ENCODE results near the gene ZNF184.
"Not testable (repeated sequence)": the region's sequence is repeated elsewhere in the genome, so short reads cannot be mapped to it uniquely, and the experiment has no call there.

The ZNF184 gene

DNA sequence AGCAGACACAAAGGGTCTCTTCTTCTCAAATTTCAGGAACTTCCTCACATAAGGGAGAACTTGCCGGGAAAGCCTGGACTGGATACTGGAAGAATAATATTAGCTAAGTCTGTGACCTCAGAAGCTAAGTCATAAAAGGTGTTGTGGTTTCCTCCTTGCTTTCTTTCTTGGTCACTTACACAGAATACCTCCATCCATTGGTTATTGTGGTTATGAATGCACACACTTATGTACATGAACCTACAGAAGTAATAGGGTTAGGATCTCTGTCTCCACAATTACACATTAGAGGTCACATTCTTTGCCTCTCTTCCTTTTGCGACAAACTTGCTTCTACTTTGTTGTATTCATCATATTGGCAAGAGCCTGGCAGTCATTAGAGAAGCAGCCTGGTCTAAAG, 43.9 kb downstream of the ZNF184 start:
- TF ChIP-seq JUND (IDR thresholded peaks at IDR 0.05; ENCODE audit: low read depth), result no peak
- no peak for DNase-seq (ENCODE audit: low read depth in 1 of 2, low spot score in 1 of 2)
- in situ Hi-C loops (cut with HindIII; ENCODE audit: low pct_unique_long_range_greater_than_20kb, low sequenced_read_pairs), result no loop called here

DNA sequence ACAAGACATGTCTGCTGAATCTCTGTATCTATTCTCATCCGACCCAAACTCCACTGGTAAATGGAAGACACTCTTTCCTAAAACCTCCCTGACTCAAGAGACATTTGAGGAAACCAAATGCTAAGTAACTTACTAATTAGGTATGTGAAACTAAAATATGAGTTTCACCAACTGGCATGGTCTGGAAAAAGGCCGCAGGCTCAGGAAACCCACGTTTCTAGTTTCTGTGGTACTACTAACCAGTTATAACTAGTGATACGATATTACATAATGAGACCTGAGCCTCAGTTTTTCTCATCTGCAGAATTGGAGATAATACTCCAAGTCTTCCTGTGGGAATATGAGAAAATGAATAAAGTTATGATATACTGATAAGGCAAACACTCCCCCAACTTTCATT, 44.4 kb downstream of the ZNF184 start:
- in situ Hi-C loops (cut with HindIII; ENCODE audit: low pct_unique_long_range_greater_than_20kb, low sequenced_read_pairs), result no loop called here
- DNase-seq (ENCODE audit: low read depth in 1 of 2, low spot score in 1 of 2), result no peak
- TF ChIP-seq JUND (IDR thresholded peaks at IDR 0.05; ENCODE audit: low read depth), result no peak

DNA sequence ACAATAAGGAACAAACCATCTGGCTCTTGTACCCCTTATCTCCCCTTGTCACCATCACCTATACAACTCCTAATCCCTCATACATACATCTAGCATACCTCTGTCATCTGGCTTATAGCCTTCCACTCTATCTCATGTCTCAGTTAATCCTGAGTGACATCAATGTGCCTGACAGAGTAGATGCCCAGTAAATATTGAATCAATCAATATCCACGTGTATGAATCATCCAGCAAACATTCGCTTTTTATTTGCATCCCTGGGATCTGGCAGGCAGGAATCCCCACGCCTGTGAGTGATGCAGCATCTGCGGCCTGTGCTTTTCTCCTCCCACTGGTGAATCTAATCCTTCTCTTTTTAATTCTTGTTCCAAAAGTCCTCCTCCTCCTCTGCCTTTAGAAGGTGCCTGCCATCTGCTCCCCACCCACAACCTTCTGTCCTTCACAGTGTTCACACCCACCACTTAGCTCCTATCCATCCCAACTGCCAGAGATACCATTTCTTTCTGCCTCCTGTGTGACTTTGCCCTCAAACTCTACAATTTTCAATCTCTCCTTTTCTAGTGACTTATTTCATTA, 46.8 kb downstream of the ZNF184 start:
- TF ChIP-seq JUND (IDR thresholded peaks at IDR 0.05; ENCODE audit: low read depth), result no peak
- in situ Hi-C loops (cut with HindIII; ENCODE audit: low pct_unique_long_range_greater_than_20kb, low sequenced_read_pairs), result no loop called here
- DNase-seq (ENCODE audit: low read depth in 1 of 2, low spot score in 1 of 2), result no peak

GRCh38 chr6:27424851-27425250, 48.1 kb downstream of the ZNF184 start:
- in situ Hi-C loops (cut with HindIII; ENCODE audit: low pct_unique_long_range_greater_than_20kb, low sequenced_read_pairs); DNase-seq (ENCODE audit: low read depth in 1 of 2, low spot score in 1 of 2): not testable (repeated sequence)

GRCh38 chr6:27422651-27423332, 50.1 kb downstream of the ZNF184 start:
- in situ Hi-C loops (cut with HindIII; ENCODE audit: low pct_unique_long_range_greater_than_20kb, low sequenced_read_pairs), result no loop called here
- no peak for DNase-seq (ENCODE audit: low read depth in 1 of 2, low spot score in 1 of 2)
- no peak for TF ChIP-seq JUND (IDR thresholded peaks at IDR 0.05; ENCODE audit: low read depth)

DNA sequence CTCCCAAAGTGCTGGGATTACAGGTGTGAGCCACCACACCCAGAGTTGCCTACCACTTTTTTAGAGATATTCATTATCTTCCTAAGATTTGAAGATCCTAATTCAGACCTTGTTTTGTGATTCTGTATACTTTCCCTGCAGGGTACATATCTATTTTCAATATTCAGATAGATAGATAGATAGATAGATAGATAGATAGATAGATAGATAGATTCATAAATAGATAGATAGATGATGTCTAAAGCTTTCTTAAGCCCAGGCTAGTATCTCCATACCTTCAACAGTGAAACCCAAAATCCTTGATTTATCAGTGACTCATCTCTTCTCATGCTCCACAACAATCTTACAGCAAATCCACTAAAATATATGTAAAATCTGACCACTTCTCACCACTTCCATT, 53.5 kb downstream of the ZNF184 start:
- in situ Hi-C loops (cut with HindIII; ENCODE audit: low pct_unique_long_range_greater_than_20kb, low sequenced_read_pairs), result no loop called here
- no peak for DNase-seq (ENCODE audit: low read depth in 1 of 2, low spot score in 1 of 2)
- no peak for TF ChIP-seq JUND (IDR thresholded peaks at IDR 0.05; ENCODE audit: low read depth)

- in situ Hi-C loops (cut with HindIII; ENCODE audit: low pct_unique_long_range_greater_than_20kb, low sequenced_read_pairs), result no loop called here
- no peak for TF ChIP-seq JUND (IDR thresholded peaks at IDR 0.05; ENCODE audit: low read depth)
- no peak for DNase-seq (ENCODE audit: low read depth in 1 of 2, low spot score in 1 of 2)
These were observed 57.0 kb downstream of the ZNF184 start for GRCh38 chr6:27415898-27416297.

DNA sequence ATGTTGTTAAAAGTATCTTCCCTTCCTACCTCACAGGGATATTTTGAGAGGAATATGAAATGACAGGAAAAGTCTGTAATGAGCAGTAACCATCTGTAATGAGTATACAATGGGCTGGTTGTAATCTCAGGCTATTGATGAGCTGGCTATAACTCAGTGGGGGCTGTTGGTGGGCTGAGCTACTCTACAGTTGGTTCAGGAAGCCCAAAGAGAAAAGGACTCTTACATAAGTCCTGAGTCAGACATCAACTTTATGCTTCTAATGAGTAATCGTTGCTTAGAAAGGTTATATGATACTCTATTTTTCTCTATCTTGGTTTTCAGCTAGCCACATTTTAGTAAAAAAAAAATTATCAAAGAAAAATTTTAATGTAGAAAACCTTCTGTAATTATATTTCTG, 57.9 kb downstream of the ZNF184 start:
- in situ Hi-C loops (cut with HindIII; ENCODE audit: low pct_unique_long_range_greater_than_20kb, low sequenced_read_pairs), result no loop called here
- DNase-seq (ENCODE audit: low read depth in 1 of 2, low spot score in 1 of 2), result no peak
- TF ChIP-seq JUND (IDR thresholded peaks at IDR 0.05; ENCODE audit: low read depth), result no peak

DNA sequence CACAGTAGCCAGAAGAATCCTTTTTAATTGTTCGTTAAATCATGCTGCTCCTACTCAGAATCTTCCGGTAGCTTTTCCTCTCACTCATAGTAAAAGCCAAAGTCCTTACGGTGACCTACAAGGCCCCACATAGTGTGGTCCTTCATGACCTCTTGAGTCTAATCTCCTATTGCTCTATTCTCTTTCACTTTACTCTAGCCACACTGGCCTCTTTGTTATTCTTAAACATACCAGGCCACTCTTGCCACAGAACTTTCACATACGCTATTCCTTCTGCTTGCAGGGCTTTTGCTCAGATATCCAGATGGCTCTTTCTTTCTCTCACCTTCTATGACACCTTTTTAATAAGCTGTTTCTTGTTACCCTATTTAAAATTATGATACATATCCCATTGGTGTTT, 58.6 kb downstream of the ZNF184 start:
- in situ Hi-C loops (cut with HindIII; ENCODE audit: low pct_unique_long_range_greater_than_20kb, low sequenced_read_pairs), result no loop called here
- DNase-seq (ENCODE audit: low read depth in 1 of 2, low spot score in 1 of 2), result no peak
- TF ChIP-seq JUND (IDR thresholded peaks at IDR 0.05; ENCODE audit: low read depth), result no peak

DNA sequence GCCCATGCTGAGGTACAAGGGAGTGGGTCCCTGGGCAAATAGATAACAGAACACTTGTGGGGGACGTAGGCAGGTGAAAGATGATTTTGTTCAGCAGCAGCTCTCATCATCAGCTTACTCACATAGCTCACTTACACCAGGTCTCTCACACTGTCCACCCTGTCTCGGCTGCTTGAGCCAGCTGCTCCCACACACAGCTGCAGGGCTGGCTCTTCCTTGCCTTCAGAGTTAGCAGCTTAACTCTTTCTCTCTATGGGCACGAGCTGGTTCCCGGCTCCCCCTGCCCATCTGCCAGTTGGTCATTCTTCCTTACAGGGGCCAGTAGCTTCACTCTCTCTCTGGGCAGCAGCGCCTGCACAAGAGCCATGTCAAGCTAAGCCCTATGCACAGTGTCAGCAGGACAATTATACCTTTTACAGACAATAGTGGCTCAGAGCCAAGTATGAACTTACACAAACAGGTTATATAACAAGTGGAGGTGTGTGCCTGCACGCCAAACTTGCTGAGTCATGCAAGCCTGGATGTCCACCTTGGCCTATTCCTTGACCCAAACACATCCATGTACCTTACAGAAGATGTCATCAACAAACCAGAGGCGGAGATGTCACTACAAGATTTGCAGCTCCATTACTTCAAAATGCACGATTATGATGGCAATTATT, 65.6 kb downstream of the ZNF184 start:
- DNase-seq (ENCODE audit: low read depth in 1 of 2, low spot score in 1 of 2), result peak in 1 of 2 experiments; percentile 41
- in situ Hi-C loops (cut with HindIII; ENCODE audit: low pct_unique_long_range_greater_than_20kb, low sequenced_read_pairs), result no loop called here
- no peak for TF ChIP-seq JUND (IDR thresholded peaks at IDR 0.05; ENCODE audit: low read depth)

- in situ Hi-C loops (cut with HindIII; ENCODE audit: low pct_unique_long_range_greater_than_20kb, low sequenced_read_pairs), result no loop called here
- no peak for TF ChIP-seq JUND (IDR thresholded peaks at IDR 0.05; ENCODE audit: low read depth)
- DNase-seq (ENCODE audit: low read depth in 1 of 2, low spot score in 1 of 2), result peak in 1 of 2 experiments; percentile 83
These were observed 66.8 kb downstream of the ZNF184 start for GRCh38 chr6:27406085-27406484.

DNA sequence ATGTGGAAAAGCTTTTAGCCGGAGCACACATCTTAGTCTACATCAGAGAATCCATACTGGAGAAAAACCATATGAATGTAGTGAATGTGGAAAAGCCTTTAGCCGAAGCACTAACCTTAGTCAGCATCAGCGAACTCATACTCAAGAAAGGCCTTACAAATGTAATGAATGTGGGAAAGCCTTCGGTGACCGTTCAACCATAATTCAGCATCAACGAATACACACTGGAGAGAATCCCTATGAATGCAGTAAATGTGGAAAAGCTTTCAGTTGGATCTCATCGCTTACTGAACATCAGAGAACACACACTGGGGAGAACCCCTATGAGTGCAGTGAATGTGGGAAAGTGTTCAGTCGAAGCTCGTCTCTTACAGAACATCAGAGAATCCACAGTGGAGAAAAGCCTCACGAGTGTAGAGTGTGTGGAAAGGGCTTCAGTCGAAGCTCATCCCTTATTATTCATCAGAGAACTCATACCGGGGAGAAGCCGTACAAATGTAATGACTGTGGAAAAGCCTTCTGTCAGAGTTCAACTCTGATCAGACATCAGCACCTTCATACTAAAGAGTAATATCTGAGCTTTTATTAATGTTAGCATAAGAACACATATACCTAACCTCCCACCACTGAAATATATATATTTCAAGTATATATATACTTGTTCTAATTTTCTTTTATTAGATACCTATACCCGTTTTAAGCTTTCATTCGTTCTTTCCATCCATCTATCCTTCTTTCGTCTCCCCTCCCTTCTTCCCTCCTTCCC, 71.8 kb downstream of the ZNF184 start:
- TF ChIP-seq JUND (IDR thresholded peaks at IDR 0.05; ENCODE audit: low read depth), result no peak
- no peak for DNase-seq (ENCODE audit: low read depth in 1 of 2, low spot score in 1 of 2)
- in situ Hi-C loops (cut with HindIII; ENCODE audit: low pct_unique_long_range_greater_than_20kb, low sequenced_read_pairs), result no loop called here

Measured in T47D (cell line).